ENCODE data around the gene SNAP47.

The SNAP47 gene

GRCh38 chr1:227798078-227798802, 63.0 kb downstream of the SNAP47 start:
- no peak overlapping the region for H2AK5ac ChIP-seq (ENCODE audit: low read length)
- H3K79me2 ChIP-seq (ENCODE audit: control insufficient read depth, insufficient read depth, low read length, poor library complexity) = no peaks in the 10 kb centered on the region
- H4K8ac ChIP-seq (ENCODE audit: low read depth, low read length) = no peak overlapping the region
- no peak overlapping the region for H3K14ac ChIP-seq (ENCODE audit: low read length)
- no peak overlapping the region for H2AFZ ChIP-seq (ENCODE audit: insufficient read depth, low read length, poor library complexity)
- H4K12ac ChIP-seq (ENCODE audit: low read depth, low read length) = no peak overlapping the region
- no peak overlapping the region for H2BK120ac ChIP-seq (ENCODE audit: insufficient read depth, low read length, poor library complexity)
- no peak overlapping the region for H2BK12ac ChIP-seq (ENCODE audit: low read length)
- no peak overlapping the region for H3K4me3 ChIP-seq (ENCODE audit: low read depth, low read length)
- no peak overlapping the region for H4K91ac ChIP-seq (ENCODE audit: low read depth, low read length)
- H3K27ac ChIP-seq (ENCODE audit: low read depth, low read length) = no peak overlapping the region
- H3K18ac ChIP-seq (ENCODE audit: low read length) = no peak overlapping the region
- no peak overlapping the region for H2BK5ac ChIP-seq (ENCODE audit: low read depth, low read length, poor library complexity)
- no peaks in the 10 kb centered on the region for H3K27me3 ChIP-seq (ENCODE audit: insufficient read depth, low read length)
- H3K79me1 ChIP-seq (ENCODE audit: low read length) = peaks cover 8% of the 10 kb centered on the region
- H3K4ac ChIP-seq (ENCODE audit: low read depth, low read length) = no peak overlapping the region
- WGBS (ENCODE audit: extremely low coverage, insufficient coverage, insufficient read length) = no CpG with 5 or more reads among the region's 16 CpGs
- peaks cover 15 to 17% of the 10 kb centered on the region in 2 experiments for H3K4me1 ChIP-seq (ENCODE audit: control insufficient read depth in 1 of 2, insufficient read depth in 2 of 2, low read length in 2 of 2)
- no peak overlapping the region for H3K9ac ChIP-seq (ENCODE audit: low read length)
- no peak for DNase-seq
- H3K4me2 ChIP-seq (ENCODE audit: low read length) = no peak overlapping the region
- no peak overlapping the region for H3K23ac ChIP-seq (ENCODE audit: low read length)
- no peaks in the 10 kb centered on the region for H3K36me3 ChIP-seq (ENCODE audit: control insufficient read depth in 1 of 2, insufficient read depth in 2 of 2, low read length in 2 of 2)
- H3K9me3 ChIP-seq (ENCODE audit: insufficient read depth, low read depth, low read length) = peaks cover 1% of the 10 kb centered on the region

DNA sequence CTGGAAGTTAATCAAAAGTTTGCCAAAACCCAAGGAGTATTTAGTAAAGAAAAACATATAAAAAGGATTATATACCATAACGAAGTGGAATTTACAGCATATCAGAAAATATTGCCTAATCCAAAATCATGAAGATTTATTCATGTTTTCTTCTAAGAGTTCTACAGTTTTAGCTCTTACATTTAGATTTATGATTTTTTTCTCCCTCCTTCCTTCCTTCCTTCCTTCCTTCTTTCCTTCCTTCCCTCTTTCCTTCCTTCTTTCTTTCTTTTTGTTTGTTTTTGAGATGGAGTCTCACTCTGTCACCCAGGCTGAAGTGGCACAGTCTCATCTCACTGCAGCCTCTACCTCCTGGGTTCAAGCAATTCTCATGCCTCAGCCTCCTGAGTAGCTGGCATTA, 64.5 kb downstream of the SNAP47 start:
- H3K4me2 ChIP-seq (ENCODE audit: low read length) = no peak overlapping the region
- H3K27ac ChIP-seq (ENCODE audit: low read depth, low read length) = no peak overlapping the region
- peaks cover 1% of the 10 kb centered on the region for H3K9me3 ChIP-seq (ENCODE audit: insufficient read depth, low read depth, low read length)
- no peaks in the 10 kb centered on the region for H3K27me3 ChIP-seq (ENCODE audit: insufficient read depth, low read length)
- H2BK120ac ChIP-seq (ENCODE audit: insufficient read depth, low read length, poor library complexity) = no peak overlapping the region
- no peak overlapping the region for H3K18ac ChIP-seq (ENCODE audit: low read length)
- no peak overlapping the region for H3K4me3 ChIP-seq (ENCODE audit: low read depth, low read length)
- H3K79me1 ChIP-seq (ENCODE audit: low read length) = no peaks in the 10 kb centered on the region
- H4K91ac ChIP-seq (ENCODE audit: low read depth, low read length) = no peak overlapping the region
- no CpG with 5 or more reads among the region's 1 CpG for WGBS (ENCODE audit: extremely low coverage, insufficient coverage, insufficient read length)
- no peak overlapping the region for H4K12ac ChIP-seq (ENCODE audit: low read depth, low read length)
- no peak overlapping the region for H3K23ac ChIP-seq (ENCODE audit: low read length)
- no peak overlapping the region for H2AFZ ChIP-seq (ENCODE audit: insufficient read depth, low read length, poor library complexity)
- no peaks in the 10 kb centered on the region for H3K79me2 ChIP-seq (ENCODE audit: control insufficient read depth, insufficient read depth, low read length, poor library complexity)
- no peak overlapping the region for H2BK5ac ChIP-seq (ENCODE audit: low read depth, low read length, poor library complexity)
- H3K4ac ChIP-seq (ENCODE audit: low read depth, low read length) = no peak overlapping the region
- H3K36me3 ChIP-seq (ENCODE audit: control insufficient read depth in 1 of 2, insufficient read depth in 2 of 2, low read length in 2 of 2) = no peaks in the 10 kb centered on the region
- H4K8ac ChIP-seq (ENCODE audit: low read depth, low read length) = no peak overlapping the region
- no peak overlapping the region for H3K9ac ChIP-seq (ENCODE audit: low read length)
- H3K14ac ChIP-seq (ENCODE audit: low read length) = no peak overlapping the region
- DNase-seq = no peak
- no peak overlapping the region for H2BK12ac ChIP-seq (ENCODE audit: low read length)
- no peak overlapping the region for H2AK5ac ChIP-seq (ENCODE audit: low read length)
- peaks cover under 1 to 2% of the 10 kb centered on the region in 2 experiments for H3K4me1 ChIP-seq (ENCODE audit: control insufficient read depth in 1 of 2, insufficient read depth in 2 of 2, low read length in 2 of 2)

DNA sequence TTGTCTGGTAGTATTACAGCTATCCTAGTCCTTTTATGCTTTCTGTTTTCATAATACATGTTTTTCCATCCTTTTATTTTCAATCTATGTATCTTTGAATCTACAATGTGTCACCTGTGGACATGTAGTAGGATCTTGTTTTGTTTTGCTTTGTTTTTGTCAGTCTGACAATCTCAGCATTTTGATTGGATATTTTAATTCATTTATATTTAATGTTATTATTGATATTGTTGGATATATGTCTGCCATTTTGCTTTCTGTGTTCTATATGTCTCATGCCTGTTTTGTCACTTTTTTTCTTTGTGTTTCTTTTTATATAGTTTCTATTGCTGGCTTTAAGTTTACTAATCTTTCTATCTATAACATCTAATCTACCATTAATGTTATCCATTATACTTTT, 68.7 kb downstream of the SNAP47 start:
- Histone ChIP-seq H3K23ac (ENCODE audit: low read length) (no peak overlapping the region), H3K9ac (ENCODE audit: low read length) (no peak overlapping the region), H3K4ac (ENCODE audit: low read depth, low read length) (no peak overlapping the region), H4K91ac (ENCODE audit: low read depth, low read length) (no peak overlapping the region), H3K27ac (ENCODE audit: low read depth, low read length) (no peak overlapping the region), H4K12ac (ENCODE audit: low read depth, low read length) (no peak overlapping the region), H2AK5ac (ENCODE audit: low read length) (no peak overlapping the region), H3K79me2 (ENCODE audit: control insufficient read depth, insufficient read depth, low read length, poor library complexity) (no peaks in the 10 kb centered on the region), H3K27me3 (ENCODE audit: insufficient read depth, low read length) (no peaks in the 10 kb centered on the region), H3K79me1 (ENCODE audit: low read length) (no peaks in the 10 kb centered on the region), H3K18ac (ENCODE audit: low read length) (no peak overlapping the region), H2BK120ac (ENCODE audit: insufficient read depth, low read length, poor library complexity) (no peak overlapping the region), H2AFZ (ENCODE audit: insufficient read depth, low read length, poor library complexity) (no peak overlapping the region), H3K4me3 (ENCODE audit: low read depth, low read length) (no peak overlapping the region), H4K8ac (ENCODE audit: low read depth, low read length) (no peak overlapping the region), H2BK12ac (ENCODE audit: low read length) (no peak overlapping the region), H3K4me1 (ENCODE audit: control insufficient read depth in 1 of 2, insufficient read depth in 2 of 2, low read length in 2 of 2) (no peaks in the 10 kb centered on the region), H2BK5ac (ENCODE audit: low read depth, low read length, poor library complexity) (no peak overlapping the region), H3K4me2 (ENCODE audit: low read length) (no peak overlapping the region), H3K36me3 (ENCODE audit: control insufficient read depth in 1 of 2, insufficient read depth in 2 of 2, low read length in 2 of 2) (no peaks in the 10 kb centered on the region), H3K9me3 (ENCODE audit: insufficient read depth, low read depth, low read length) (no peaks in the 10 kb centered on the region), H3K14ac (ENCODE audit: low read length) (no peak overlapping the region)
- no peak for DNase-seq

DNA sequence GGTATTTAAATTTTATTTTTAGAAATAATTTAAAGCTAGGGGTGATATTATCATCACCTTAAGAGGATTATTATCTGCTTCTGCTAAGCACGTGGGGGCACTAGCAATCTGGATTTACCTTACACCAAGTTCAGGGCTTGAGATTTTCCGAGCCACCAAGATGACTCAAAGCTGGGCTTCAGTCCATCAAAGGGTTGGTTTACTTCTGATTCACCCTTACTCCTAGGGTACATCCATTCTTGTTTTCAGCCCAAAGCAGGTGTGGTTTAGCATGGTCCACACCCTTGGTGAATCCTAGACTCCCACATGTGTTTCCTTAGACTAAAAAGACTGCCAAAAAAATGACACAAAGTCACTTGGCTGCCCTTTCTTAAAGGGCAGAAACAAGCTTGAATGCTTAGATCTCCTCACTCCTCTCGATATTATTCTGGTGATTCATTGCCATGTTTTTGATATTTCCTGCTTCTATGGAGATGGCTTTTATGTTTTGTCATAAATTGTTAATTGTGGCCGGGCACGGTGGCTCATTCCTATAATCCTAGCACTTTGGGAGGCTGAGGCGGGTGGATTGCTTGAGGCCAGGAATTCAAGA, 70.5 kb downstream of the SNAP47 start:
- Histone ChIP-seq H2AFZ (ENCODE audit: insufficient read depth, low read length, poor library complexity) (no peak overlapping the region), H2BK5ac (ENCODE audit: low read depth, low read length, poor library complexity) (no peak overlapping the region), H3K14ac (ENCODE audit: low read length) (no peak overlapping the region), H3K23ac (ENCODE audit: low read length) (no peak overlapping the region), H3K27ac (ENCODE audit: low read depth, low read length) (no peak overlapping the region), H3K79me1 (ENCODE audit: low read length) (no peaks in the 10 kb centered on the region), H2AK5ac (ENCODE audit: low read length) (no peak overlapping the region), H3K27me3 (ENCODE audit: insufficient read depth, low read length) (no peaks in the 10 kb centered on the region), H3K18ac (ENCODE audit: low read length) (no peak overlapping the region), H3K36me3 (ENCODE audit: control insufficient read depth in 1 of 2, insufficient read depth in 2 of 2, low read length in 2 of 2) (no peaks in the 10 kb centered on the region), H4K8ac (ENCODE audit: low read depth, low read length) (no peak overlapping the region), H3K9ac (ENCODE audit: low read length) (no peak overlapping the region), H4K12ac (ENCODE audit: low read depth, low read length) (no peak overlapping the region), H2BK120ac (ENCODE audit: insufficient read depth, low read length, poor library complexity) (no peak overlapping the region), H3K4me2 (ENCODE audit: low read length) (no peak overlapping the region), H3K9me3 (ENCODE audit: insufficient read depth, low read depth, low read length) (no peaks in the 10 kb centered on the region), H3K4ac (ENCODE audit: low read depth, low read length) (no peak overlapping the region), H2BK12ac (ENCODE audit: low read length) (no peak overlapping the region), H4K91ac (ENCODE audit: low read depth, low read length) (no peak overlapping the region), H3K79me2 (ENCODE audit: control insufficient read depth, insufficient read depth, low read length, poor library complexity) (no peaks in the 10 kb centered on the region), H3K4me1 (ENCODE audit: control insufficient read depth in 1 of 2, insufficient read depth in 2 of 2, low read length in 2 of 2) (no peaks in the 10 kb centered on the region), H3K4me3 (ENCODE audit: low read depth, low read length) (no peak overlapping the region)
- WGBS (ENCODE audit: extremely low coverage, insufficient coverage, insufficient read length) = no CpG with 5 or more reads among the region's 6 CpGs
- DNase-seq = no peak
